Measurements from ENCODE around the gene AUH. TPM values are rescaled to one million over a fixed set of nuclear protein-coding genes. Genes with fewer than 3 reads are reported as not detected.

AUH gene
- total RNA-seq, 1 donor from 2014 or later, result 14.0 TPM

DNA sequence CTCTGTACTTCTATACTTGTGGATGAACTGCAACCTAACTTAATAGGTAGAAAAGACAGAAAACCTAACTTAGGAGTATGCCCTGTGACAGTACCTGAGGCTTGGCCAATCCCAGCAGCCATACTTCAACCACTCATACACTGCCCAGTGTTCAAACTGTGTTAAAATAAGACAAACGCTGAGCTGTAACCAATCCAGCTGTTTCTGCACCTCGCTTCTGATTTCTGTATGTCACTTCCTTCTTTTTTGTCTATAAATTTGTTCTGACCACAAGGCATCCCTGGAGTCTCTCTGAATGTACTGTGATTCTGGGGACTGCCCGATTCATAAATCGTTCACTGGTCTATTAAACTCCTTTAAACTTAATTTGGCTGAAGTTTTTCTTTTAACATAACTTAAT is 41.4 kb downstream of the AUH start:
- TF ChIP-seq, protein P1, sequence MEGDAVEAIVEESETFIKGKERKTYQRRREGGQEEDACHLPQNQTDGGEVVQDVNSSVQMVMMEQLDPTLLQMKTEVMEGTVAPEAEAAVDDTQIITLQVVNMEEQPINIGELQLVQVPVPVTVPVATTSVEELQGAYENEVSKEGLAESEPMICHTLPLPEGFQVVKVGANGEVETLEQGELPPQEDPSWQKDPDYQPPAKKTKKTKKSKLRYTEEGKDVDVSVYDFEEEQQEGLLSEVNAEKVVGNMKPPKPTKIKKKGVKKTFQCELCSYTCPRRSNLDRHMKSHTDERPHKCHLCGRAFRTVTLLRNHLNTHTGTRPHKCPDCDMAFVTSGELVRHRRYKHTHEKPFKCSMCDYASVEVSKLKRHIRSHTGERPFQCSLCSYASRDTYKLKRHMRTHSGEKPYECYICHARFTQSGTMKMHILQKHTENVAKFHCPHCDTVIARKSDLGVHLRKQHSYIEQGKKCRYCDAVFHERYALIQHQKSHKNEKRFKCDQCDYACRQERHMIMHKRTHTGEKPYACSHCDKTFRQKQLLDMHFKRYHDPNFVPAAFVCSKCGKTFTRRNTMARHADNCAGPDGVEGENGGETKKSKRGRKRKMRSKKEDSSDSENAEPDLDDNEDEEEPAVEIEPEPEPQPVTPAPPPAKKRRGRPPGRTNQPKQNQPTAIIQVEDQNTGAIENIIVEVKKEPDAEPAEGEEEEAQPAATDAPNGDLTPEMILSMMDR (IDR thresholded peaks at IDR 0.05), result no peak
- H3K36me3 Mint-ChIP-seq (ENCODE audit: low read depth), result peaks cover 49% of the 10 kb centered on the region
- DNase-seq, result no peak
- H3K27me3 Mint-ChIP-seq, result no peaks in the 10 kb centered on the region
- ATAC-seq (ENCODE audit: low read depth), result no peak
- POLR2A ChIA-PET, result no interaction called here
- intact Hi-C loops (cut with micrococcal nuclease), result no loop called here
- H3K4me1 Mint-ChIP-seq, result peaks cover 5% of the 10 kb centered on the region
- CTCF ChIA-PET, result no interaction called here
- no peak overlapping the region for H3K27ac Mint-ChIP-seq
- H3K4me3 Mint-ChIP-seq, result no peak overlapping the region
- no peaks in the 10 kb centered on the region for H3K9me3 Mint-ChIP-seq

- Mint-ChIP-seq H3K27ac (no peak overlapping the region), H3K9me3 (no peaks in the 10 kb centered on the region), H3K4me1 (peaks cover 5% of the 10 kb centered on the region), H3K4me3 (no peak overlapping the region), H3K27me3 (no peaks in the 10 kb centered on the region), H3K36me3 (ENCODE audit: low read depth) (peaks cover 47% of the 10 kb centered on the region)
- no peak for DNase-seq
- TF ChIP-seq, protein P1 (IDR thresholded peaks at IDR 0.05), result no peak
- ChIA-PET POLR2A (no interaction called here), CTCF (no interaction called here)
- intact Hi-C loops (cut with micrococcal nuclease), result no loop called here
- no peak for ATAC-seq (ENCODE audit: low read depth)
Measured at GRCh38 chr9:91316093-91316492, 45.6 kb downstream of the AUH start.

DNA sequence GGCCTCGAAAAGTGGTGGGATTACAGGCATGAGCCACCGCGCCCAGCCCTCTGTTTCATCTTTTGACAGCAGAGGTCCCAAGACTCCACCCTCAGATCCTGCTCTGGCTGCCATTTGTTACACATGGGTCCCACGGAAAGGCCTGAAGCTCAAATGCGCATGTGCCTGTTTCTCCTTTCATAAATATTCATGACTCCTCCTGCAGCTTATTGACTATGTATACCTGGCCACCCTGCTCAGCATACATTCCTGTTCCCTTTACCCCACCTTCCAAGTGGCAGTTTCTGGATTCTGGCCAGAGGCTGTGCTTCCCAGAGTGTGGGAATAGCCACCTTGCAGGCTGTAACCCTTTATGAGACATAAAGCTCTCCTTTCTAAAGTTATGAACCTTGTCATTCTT is 46.5 kb downstream of the AUH start:
- peaks cover under 1% of the 10 kb centered on the region for H3K4me1 Mint-ChIP-seq
- no peak overlapping the region for H3K27ac Mint-ChIP-seq
- no peaks in the 10 kb centered on the region for H3K27me3 Mint-ChIP-seq
- H3K4me3 Mint-ChIP-seq, result no peak overlapping the region
- DNase-seq, result no peak
- no peaks in the 10 kb centered on the region for H3K9me3 Mint-ChIP-seq
- ATAC-seq (ENCODE audit: low read depth), result no peak
- CTCF ChIA-PET, result no interaction called here
- peaks cover 52% of the 10 kb centered on the region for H3K36me3 Mint-ChIP-seq (ENCODE audit: low read depth)
- intact Hi-C loops (cut with micrococcal nuclease), result no loop called here
- TF ChIP-seq, protein P1 (IDR thresholded peaks at IDR 0.05), result no peak
- POLR2A ChIA-PET, result no interaction called here

GRCh38 chr9:91312717-91313325 is 48.9 kb downstream of the AUH start:
- TF ChIP-seq, protein P1 (IDR thresholded peaks at IDR 0.05), result no peak

DNA sequence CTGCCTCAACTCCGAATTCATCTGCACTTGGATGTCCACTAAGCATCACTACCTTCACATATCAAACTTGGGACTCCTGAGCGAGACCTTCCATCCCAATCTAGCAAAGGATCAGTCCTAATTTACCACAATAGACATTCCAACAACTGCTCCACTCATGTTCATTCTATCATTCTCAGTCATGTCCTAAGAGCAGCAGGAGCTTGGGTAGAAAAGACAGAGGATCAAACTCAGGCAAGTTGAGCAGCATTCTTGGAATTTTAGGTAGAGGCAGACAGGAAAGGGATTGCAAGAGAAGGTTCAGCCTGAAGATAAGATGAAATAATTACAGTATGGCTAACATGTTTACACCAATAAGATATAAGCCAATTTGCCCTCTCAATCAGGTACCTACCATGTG is 51.7 kb downstream of the AUH start:
- peaks cover 45% of the 10 kb centered on the region for H3K36me3 Mint-ChIP-seq (ENCODE audit: low read depth)
- POLR2A ChIA-PET, result no interaction called here
- intact Hi-C loops (cut with micrococcal nuclease), result no loop called here
- H3K4me1 Mint-ChIP-seq, result peaks cover 7% of the 10 kb centered on the region
- TF ChIP-seq, protein P1 (IDR thresholded peaks at IDR 0.05), result no peak
- no peak overlapping the region for H3K4me3 Mint-ChIP-seq
- H3K27ac Mint-ChIP-seq, result no peak overlapping the region
- CTCF ChIA-PET, result no interaction called here
- DNase-seq, result no peak
- ATAC-seq (ENCODE audit: low read depth), result no peak
- no peaks in the 10 kb centered on the region for H3K9me3 Mint-ChIP-seq
- no peaks in the 10 kb centered on the region for H3K27me3 Mint-ChIP-seq

More at GRCh38 chr9:91312717-91313325, 48.9 kb downstream of the AUH start:
- no peak for DNase-seq
- Mint-ChIP-seq H3K4me1 (peaks cover 1% of the 10 kb centered on the region), H3K36me3 (ENCODE audit: low read depth) (peaks cover 46% of the 10 kb centered on the region), H3K4me3 (no peak overlapping the region), H3K27me3 (no peaks in the 10 kb centered on the region), H3K9me3 (no peaks in the 10 kb centered on the region), H3K27ac (no peak overlapping the region)
- CTCF ChIA-PET, result no interaction called here
- POLR2A ChIA-PET, result no interaction called here
- ATAC-seq (ENCODE audit: low read depth), result no peak
- intact Hi-C loops (cut with micrococcal nuclease), result no loop called here

Data from activated B cell treated with CpG ODN at 0.5 μM for 24 hours (primary cell).